22Rv1 (cell line): ENCODE results near the gene CASP8.

Experiments
- ZFX ChIP-seq: fragments of 450-650 bp; IDR thresholded peaks from 2 replicates; pipeline ENCODE4 v1.6.1; 2017; ENCODE audit warnings: antibody characterized with exemption, borderline replicate concordance
- TF ChIP-seq, protein P1 (sequence below): fragments of 450-650 bp; IDR thresholded peaks from 2 replicates; pipeline ENCODE4 v1.5.1; 2017; ENCODE audit warnings: mild to moderate bottlenecking

DNA sequence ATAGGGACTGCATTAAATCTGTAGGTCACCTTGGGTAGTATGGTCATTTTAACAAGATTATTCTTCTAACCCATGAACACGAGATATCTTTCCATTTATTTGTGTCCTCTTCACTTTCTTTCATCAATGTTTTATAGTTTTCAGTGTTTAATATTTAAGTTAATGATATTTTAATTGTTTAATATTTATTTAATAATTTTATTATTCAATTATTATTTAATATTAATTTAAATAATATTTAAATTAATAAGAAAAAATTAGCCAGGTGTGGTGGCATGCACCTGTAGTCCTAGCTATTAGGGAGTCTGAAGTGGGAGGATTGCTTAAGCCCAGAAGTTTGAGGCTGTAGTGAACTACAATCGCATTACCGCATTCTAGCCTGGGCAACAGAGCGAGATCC, 44.4 kb upstream of the CASP8 start:
- TF ChIP-seq, protein P1, sequence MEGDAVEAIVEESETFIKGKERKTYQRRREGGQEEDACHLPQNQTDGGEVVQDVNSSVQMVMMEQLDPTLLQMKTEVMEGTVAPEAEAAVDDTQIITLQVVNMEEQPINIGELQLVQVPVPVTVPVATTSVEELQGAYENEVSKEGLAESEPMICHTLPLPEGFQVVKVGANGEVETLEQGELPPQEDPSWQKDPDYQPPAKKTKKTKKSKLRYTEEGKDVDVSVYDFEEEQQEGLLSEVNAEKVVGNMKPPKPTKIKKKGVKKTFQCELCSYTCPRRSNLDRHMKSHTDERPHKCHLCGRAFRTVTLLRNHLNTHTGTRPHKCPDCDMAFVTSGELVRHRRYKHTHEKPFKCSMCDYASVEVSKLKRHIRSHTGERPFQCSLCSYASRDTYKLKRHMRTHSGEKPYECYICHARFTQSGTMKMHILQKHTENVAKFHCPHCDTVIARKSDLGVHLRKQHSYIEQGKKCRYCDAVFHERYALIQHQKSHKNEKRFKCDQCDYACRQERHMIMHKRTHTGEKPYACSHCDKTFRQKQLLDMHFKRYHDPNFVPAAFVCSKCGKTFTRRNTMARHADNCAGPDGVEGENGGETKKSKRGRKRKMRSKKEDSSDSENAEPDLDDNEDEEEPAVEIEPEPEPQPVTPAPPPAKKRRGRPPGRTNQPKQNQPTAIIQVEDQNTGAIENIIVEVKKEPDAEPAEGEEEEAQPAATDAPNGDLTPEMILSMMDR: no peak
- TF ChIP-seq ZFX: no peak
